ENCODE measurements around the gene METTL15. TPM values are rescaled to one million over a fixed set of nuclear protein-coding genes. Genes with fewer than 3 reads are reported as not detected.

The METTL15 gene
- total and polyA plus RNA-seq, 2 experiments from 2014 or later = 9.0 to 19.8 TPM

GRCh38 chr11:28110108-28110820, 2.1 kb downstream of the METTL15 start:
- H3K4me3 Mint-ChIP-seq = peak overlapping the region; percentile 97

More at GRCh38 chr11:28110108-28110820, 2.1 kb downstream of the METTL15 start:
- Histone ChIP-seq H3F3A (replicated peaks; ENCODE audit: low read depth) (no peaks in the 10 kb centered on the region), H3K27me3 (ENCODE audit: insufficient read depth) (no peaks in the 10 kb centered on the region), H3K9me2 (ENCODE audit: insufficient read depth) (no peaks in the 10 kb centered on the region), H3K4me3 (peak overlapping the region; percentile 89), H3K79me2 (replicated peaks; ENCODE audit: insufficient read depth) (peaks cover 61% of the 10 kb centered on the region), H3K4me2 (peak overlapping the region; percentile 92), H3K36me3 (ENCODE audit: insufficient read depth) (no peaks in the 10 kb centered on the region), H4K20me1 (replicated peaks; ENCODE audit: insufficient read depth) (no peaks in the 10 kb centered on the region), H2AFZ (peak overlapping the region; percentile 91), H3K27ac (ENCODE audit: low read depth) (peak overlapping the region; percentile 64; the same call in 1 of the 2 replicates), H3K4me1 (ENCODE audit: insufficient read depth) (peaks cover 5% of the 10 kb centered on the region)
- no peaks in the 10 kb centered on the region for H3K9me3 Mint-ChIP-seq
- H3K36me3 Mint-ChIP-seq (ENCODE audit: low read depth) = 0 out of 3 replicates have a peak, but pooled peaks cover 3% of the 10 kb centered on the region
- TF ChIP-seq NANOG (IDR thresholded peaks at IDR 0.05; ENCODE audit: borderline replicate concordance) (no peak), EZH2phosphoT487 (IDR thresholded peaks at IDR 0.05; ENCODE audit: unreplicated experiment) (no peak), ZNF114 (CRISPR knock-in tag; IDR thresholded peaks at IDR 0.05) (peak; percentile 80; the same call in 1 of the 2 replicates), ZNF331 (CRISPR knock-in tag; IDR thresholded peaks at IDR 0.05; ENCODE audit: low read depth) (peak; percentile 44), ETS1 (IDR thresholded peaks at IDR 0.05) (peak; percentile 79), CREB1 (CRISPR knock-in tag; IDR thresholded peaks at IDR 0.05; ENCODE audit: low read depth) (peak; percentile 75), ZNF462 (CRISPR knock-in tag; IDR thresholded peaks at IDR 0.05) (peak; percentile 73), POLR2AphosphoS5 (IDR thresholded peaks at IDR 0.05; ENCODE audit: low read depth) (peak; percentile 92)
- TF ChIP-seq, protein P1, sequence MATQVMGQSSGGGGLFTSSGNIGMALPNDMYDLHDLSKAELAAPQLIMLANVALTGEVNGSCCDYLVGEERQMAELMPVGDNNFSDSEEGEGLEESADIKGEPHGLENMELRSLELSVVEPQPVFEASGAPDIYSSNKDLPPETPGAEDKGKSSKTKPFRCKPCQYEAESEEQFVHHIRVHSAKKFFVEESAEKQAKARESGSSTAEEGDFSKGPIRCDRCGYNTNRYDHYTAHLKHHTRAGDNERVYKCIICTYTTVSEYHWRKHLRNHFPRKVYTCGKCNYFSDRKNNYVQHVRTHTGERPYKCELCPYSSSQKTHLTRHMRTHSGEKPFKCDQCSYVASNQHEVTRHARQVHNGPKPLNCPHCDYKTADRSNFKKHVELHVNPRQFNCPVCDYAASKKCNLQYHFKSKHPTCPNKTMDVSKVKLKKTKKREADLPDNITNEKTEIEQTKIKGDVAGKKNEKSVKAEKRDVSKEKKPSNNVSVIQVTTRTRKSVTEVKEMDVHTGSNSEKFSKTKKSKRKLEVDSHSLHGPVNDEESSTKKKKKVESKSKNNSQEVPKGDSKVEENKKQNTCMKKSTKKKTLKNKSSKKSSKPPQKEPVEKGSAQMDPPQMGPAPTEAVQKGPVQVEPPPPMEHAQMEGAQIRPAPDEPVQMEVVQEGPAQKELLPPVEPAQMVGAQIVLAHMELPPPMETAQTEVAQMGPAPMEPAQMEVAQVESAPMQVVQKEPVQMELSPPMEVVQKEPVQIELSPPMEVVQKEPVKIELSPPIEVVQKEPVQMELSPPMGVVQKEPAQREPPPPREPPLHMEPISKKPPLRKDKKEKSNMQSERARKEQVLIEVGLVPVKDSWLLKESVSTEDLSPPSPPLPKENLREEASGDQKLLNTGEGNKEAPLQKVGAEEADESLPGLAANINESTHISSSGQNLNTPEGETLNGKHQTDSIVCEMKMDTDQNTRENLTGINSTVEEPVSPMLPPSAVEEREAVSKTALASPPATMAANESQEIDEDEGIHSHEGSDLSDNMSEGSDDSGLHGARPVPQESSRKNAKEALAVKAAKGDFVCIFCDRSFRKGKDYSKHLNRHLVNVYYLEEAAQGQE (IDR thresholded peaks at IDR 0.05; ENCODE audit: unreplicated experiment) = peak; percentile 28
- DNase-seq (ENCODE audit: low spot score) (peak; percentile 84), ATAC-seq (peak; percentile 68)
- H3K27me3 Mint-ChIP-seq (ENCODE audit: insufficient read depth, low read depth, poor library complexity) = peaks cover 14% of the 10 kb centered on the region
- peaks cover 22% of the 10 kb centered on the region for H3K4me1 Mint-ChIP-seq
- H3K27ac Mint-ChIP-seq = peak overlapping the region; percentile 93

All from GM23338 (cell line).